DND-41 (cell line): ENCODE data around the gene FIZ1.

Source experiments
- EZH2 ChIP-seq: IDR thresholded peaks from 3 replicates; pipeline ENCODE4 v1.6.1; 2012; ENCODE audit warnings: borderline replicate concordance, low read depth, mild to moderate bottlenecking, moderate library complexity, low read length, inconsistent platforms; ENCODE audit not compliant: severe bottlenecking
- TF ChIP-seq, protein P1 (sequence below): IDR thresholded peaks from 2 replicates; pipeline ENCODE4 v1.5.1; 2012; ENCODE audit warnings: borderline replicate concordance, low read length, moderate library complexity, mild to moderate bottlenecking; ENCODE audit not compliant: poor library complexity, severe bottlenecking; ENCODE audit errors: extremely low read depth

DNA sequence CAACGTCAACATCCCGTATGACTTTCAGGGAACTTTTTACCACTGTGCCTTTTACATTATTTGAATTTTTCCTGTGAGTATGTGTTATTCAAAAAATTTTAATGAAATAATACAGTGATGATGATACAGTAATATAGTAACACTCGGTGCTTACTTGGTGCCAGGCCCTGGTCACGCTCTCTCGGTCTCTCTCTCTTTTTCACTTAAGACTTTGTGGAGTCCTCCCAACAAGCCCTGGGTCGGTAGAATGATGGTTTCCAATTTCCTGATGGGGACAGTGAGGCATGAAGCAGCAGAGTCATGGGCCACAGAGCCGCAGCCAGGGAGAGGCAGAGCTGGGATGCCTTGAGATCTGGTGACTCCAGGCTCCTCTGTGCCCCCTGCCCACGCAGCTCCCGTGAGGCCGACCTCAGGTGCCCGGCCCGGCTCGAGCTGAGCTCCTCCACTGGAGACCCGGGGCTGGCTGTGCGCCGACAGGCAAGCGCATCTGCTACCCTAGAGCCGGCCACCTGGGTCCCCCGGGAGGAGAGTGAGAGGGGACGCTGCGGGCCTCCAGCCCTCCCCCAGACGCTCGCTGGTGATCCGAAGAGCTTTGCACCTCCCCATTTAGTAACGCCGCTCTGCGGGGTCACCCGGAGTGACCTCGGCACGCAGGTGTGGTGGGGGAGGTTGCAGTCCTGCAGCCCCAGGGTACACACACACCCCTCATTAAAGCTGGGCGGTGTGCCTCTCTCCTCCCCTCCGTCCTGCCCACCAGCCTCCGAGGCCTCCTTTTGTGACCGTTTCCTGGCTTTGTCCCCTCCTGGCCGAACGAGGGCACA, 49.6 kb downstream of the FIZ1 start:
- TF ChIP-seq, protein P1, sequence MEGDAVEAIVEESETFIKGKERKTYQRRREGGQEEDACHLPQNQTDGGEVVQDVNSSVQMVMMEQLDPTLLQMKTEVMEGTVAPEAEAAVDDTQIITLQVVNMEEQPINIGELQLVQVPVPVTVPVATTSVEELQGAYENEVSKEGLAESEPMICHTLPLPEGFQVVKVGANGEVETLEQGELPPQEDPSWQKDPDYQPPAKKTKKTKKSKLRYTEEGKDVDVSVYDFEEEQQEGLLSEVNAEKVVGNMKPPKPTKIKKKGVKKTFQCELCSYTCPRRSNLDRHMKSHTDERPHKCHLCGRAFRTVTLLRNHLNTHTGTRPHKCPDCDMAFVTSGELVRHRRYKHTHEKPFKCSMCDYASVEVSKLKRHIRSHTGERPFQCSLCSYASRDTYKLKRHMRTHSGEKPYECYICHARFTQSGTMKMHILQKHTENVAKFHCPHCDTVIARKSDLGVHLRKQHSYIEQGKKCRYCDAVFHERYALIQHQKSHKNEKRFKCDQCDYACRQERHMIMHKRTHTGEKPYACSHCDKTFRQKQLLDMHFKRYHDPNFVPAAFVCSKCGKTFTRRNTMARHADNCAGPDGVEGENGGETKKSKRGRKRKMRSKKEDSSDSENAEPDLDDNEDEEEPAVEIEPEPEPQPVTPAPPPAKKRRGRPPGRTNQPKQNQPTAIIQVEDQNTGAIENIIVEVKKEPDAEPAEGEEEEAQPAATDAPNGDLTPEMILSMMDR = no peak
- TF ChIP-seq EZH2 = no peak
